ENCODE measurements around the gene ING4.
A peak's percentile ranks its signal among the peaks of the same experiment; 100 is the strongest.

ING4 gene

GRCh38 chr12:6662602-6662905, 365 bp downstream of the ING4 start:
- Histone ChIP-seq H3K4me3 (ENCODE audit: low read depth in 1 of 2, low read length in 1 of 2) (peak overlapping the region; percentile 78 to 82), H3K9me3 (no peaks in the 10 kb centered on the region), H3K27me3 (no peaks in the 10 kb centered on the region), H3K36me3 (peaks cover 28% of the 10 kb centered on the region), H3K4me1 (ENCODE audit: control insufficient read depth in 1 of 2, insufficient read depth in 1 of 2, low read depth in 1 of 2, low read length in 1 of 2) (peaks cover 50 to 51% of the 10 kb centered on the region in 2 experiments), H3K27ac (peak overlapping the region; percentile 89)
- no peak for TF ChIP-seq CTCF (IDR thresholded peaks at IDR 0.05)

GRCh38 chr12:6653987-6654386, 8.9 kb downstream of the ING4 start:
- Histone ChIP-seq H3K27ac (no peak overlapping the region), H3K4me1 (ENCODE audit: control insufficient read depth in 1 of 2, insufficient read depth in 1 of 2, low read depth in 1 of 2, low read length in 1 of 2) (no peaks in the 10 kb centered on the region), H3K36me3 (peaks cover 93% of the 10 kb centered on the region), H3K27me3 (no peaks in the 10 kb centered on the region), H3K9me3 (no peaks in the 10 kb centered on the region), H3K4me3 (ENCODE audit: low read depth in 1 of 2, low read length in 1 of 2) (no peak overlapping the region)
- TF ChIP-seq CTCF (IDR thresholded peaks at IDR 0.05): no peak

- Histone ChIP-seq H3K9me3 (no peaks in the 10 kb centered on the region), H3K36me3 (peaks cover 93% of the 10 kb centered on the region)
These were observed 9.6 kb downstream of the ING4 start for GRCh38 chr12:6653342-6653741.

GRCh38 chr12:6652391-6652790, 10.5 kb downstream of the ING4 start:
- H3K4me1 ChIP-seq (ENCODE audit: control insufficient read depth in 1 of 2, insufficient read depth in 1 of 2, low read depth in 1 of 2, low read length in 1 of 2): no peaks in the 10 kb centered on the region
- H3K36me3 ChIP-seq: peaks cover 95% of the 10 kb centered on the region
- H3K4me3 ChIP-seq (ENCODE audit: low read depth in 1 of 2, low read length in 1 of 2): no peak overlapping the region
- no peak overlapping the region for H3K27ac ChIP-seq
- H3K27me3 ChIP-seq: no peaks in the 10 kb centered on the region
- no peaks in the 10 kb centered on the region for H3K9me3 ChIP-seq
- TF ChIP-seq CTCF (IDR thresholded peaks at IDR 0.05): no peak

More at GRCh38 chr12:6653342-6653741, 9.6 kb downstream of the ING4 start:
- H3K4me1 ChIP-seq (ENCODE audit: control insufficient read depth in 1 of 2, insufficient read depth in 1 of 2, low read depth in 1 of 2, low read length in 1 of 2): no peaks in the 10 kb centered on the region
- no peaks in the 10 kb centered on the region for H3K27me3 ChIP-seq
- no peak for TF ChIP-seq CTCF (IDR thresholded peaks at IDR 0.05)
- no peak overlapping the region for H3K4me3 ChIP-seq (ENCODE audit: low read depth in 1 of 2, low read length in 1 of 2)
- H3K27ac ChIP-seq: no peak overlapping the region

- H3K4me3 ChIP-seq (ENCODE audit: low read depth in 1 of 2, low read length in 1 of 2): no peak overlapping the region
- H3K27ac ChIP-seq: no peak overlapping the region
- TF ChIP-seq CTCF (IDR thresholded peaks at IDR 0.05): no peak
- no peaks in the 10 kb centered on the region for H3K27me3 ChIP-seq
- peaks cover 9 to 11% of the 10 kb centered on the region in 2 experiments for H3K4me1 ChIP-seq (ENCODE audit: control insufficient read depth in 1 of 2, insufficient read depth in 1 of 2, low read depth in 1 of 2, low read length in 1 of 2)
- peaks cover 79% of the 10 kb centered on the region for H3K36me3 ChIP-seq
- no peaks in the 10 kb centered on the region for H3K9me3 ChIP-seq
These were observed 12.1 kb downstream of the ING4 start for GRCh38 chr12:6650832-6651231.

- H3K4me1 ChIP-seq (ENCODE audit: control insufficient read depth in 1 of 2, insufficient read depth in 1 of 2, low read depth in 1 of 2, low read length in 1 of 2): peaks cover 32 to 33% of the 10 kb centered on the region in 2 experiments
- no peak for TF ChIP-seq CTCF (IDR thresholded peaks at IDR 0.05)
- peak within 1 kb of the TSS; percentile 58 for H3K4me3 ChIP-seq (ENCODE audit: low read depth in 1 of 2, low read length in 1 of 2)
- peak within 1 kb of the TSS; percentile 78 for H3K27ac ChIP-seq
- no peaks in the 10 kb centered on the region for H3K9me3 ChIP-seq
- peaks cover 43% of the 10 kb centered on the region for H3K36me3 ChIP-seq
- no peaks in the 10 kb centered on the region for H3K27me3 ChIP-seq
These were observed 15.8 kb downstream of the ING4 start, which contains the start of gene ACRBP for GRCh38 chr12:6647083-6647604. ACRBP (minus strand) TSS chr12:6647432; CDS start chr12:6647366, 66 bp downstream.

Data from neutrophil (primary cell).